Heart left ventricle (tissue), 16 donors: ENCODE measurements around the gene REM2. TPM values are rescaled to one million over a fixed set of nuclear protein-coding genes. Genes with fewer than 3 reads are reported as not detected.

Experiments
- ATAC-seq, 4 donors: fragments of 200-7000 bp; cut with Tn5 transposase; one replicate each; pipeline ENCODE4 v1.9.1; 2020 to 2022; ENCODE audit warnings: moderate library complexity in 4 of 4, mild to moderate bottlenecking in 3 of 4, moderate number of reproducible peaks in 1 of 4
- DNase-seq, 5 donors: peaks; one replicate each; pipeline ENCODE4 v3.0.0-alpha.2; 2020
- H3K27ac ChIP-seq, 12 donors: fragments of 200-600 bp; sonication (generic) in 4 of 12; one replicate each; pipeline versions ENCODE4 v1.5.0 to v1.8.0; 2016 to 2022; ENCODE audit warnings: mild to moderate bottlenecking in 2 of 12
- H3K27me3 ChIP-seq, 9 donors: fragments of 200-600 bp; sonication (generic) in 2 of 9; one replicate each; pipeline versions ENCODE4 v1.5.1 to v1.8.0; 2016 to 2022; ENCODE audit warnings: mild to moderate bottlenecking in 3 of 9
- H3K36me3 ChIP-seq, 9 donors: fragments of 200-600 bp; sonication (generic) in 2 of 9; one replicate each; pipeline versions ENCODE4 v1.5.0 to v1.8.0; 2018 to 2022; ENCODE audit warnings: mild to moderate bottlenecking in 2 of 9
- H3K4me1 ChIP-seq, 12 donors: fragments of 200-600 bp; sonication (generic) in 4 of 12; one replicate each; pipeline versions ENCODE4 v1.5.0 to v1.8.0; 2016 to 2022; ENCODE audit warnings: mild to moderate bottlenecking in 3 of 12
- H3K4me3 ChIP-seq, 12 donors: fragments of 200-600 bp; sonication (generic) in 4 of 12; one replicate each; pipeline versions ENCODE4 v1.5.0 to v1.8.0; 2017 to 2022; ENCODE audit warnings: mild to moderate bottlenecking in 9 of 12, moderate library complexity in 4 of 12
- H3K9me3 ChIP-seq, 12 donors: fragments of 200-600 bp; sonication (generic) in 4 of 12; one replicate each; pipeline versions ENCODE4 v1.5.0 to v1.8.0; 2016 to 2022; ENCODE audit warnings: mild to moderate bottlenecking in 1 of 12
- CTCF ChIP-seq, 12 donors: fragments of 200-600 bp; sonication (generic) in 4 of 12; IDR thresholded peaks; one replicate each; pipeline versions ENCODE4 v1.5.0 to v1.8.0; 2018 to 2022; ENCODE audit warnings: antibody characterized with exemption in 12 of 12, mild to moderate bottlenecking in 5 of 12
- POLR2A ChIP-seq, 2 donors: fragments of 450-650 bp; IDR thresholded peaks; one replicate each; pipeline ENCODE4 v1.6.1; 2017; ENCODE audit warnings: antibody characterized with exemption in 2 of 2, mild to moderate bottlenecking in 2 of 2, moderate library complexity in 2 of 2
- WGBS, 4 donors: extraction: QIAGEN DNeasy Blood & Tissue Kit in 2 of 4; methylation state at CpG; one replicate each; pipeline versions ENCODE4 v1.1.5 to v1.1.7; 2013 to 2018; 5-methylcytosine and 5-hydroxymethylcytosine counted together
- intact Hi-C, 10 donors: fragments of 100-400 bp; cut with DNase I; formaldehyde crosslinking; loops; one replicate each; pipeline versions ENCODE4 v1.11.1 to v1.14.2; 2022
- polyA plus RNA-seq, 2 donors: library from polyadenylated mRNA; stranded (reverse); fragments of 200-250 nt; gene quantifications; one replicate each; pipeline ENCODE4 v1.2.3, GENCODE V29; 2013
- total RNA-seq, 9 donors: library from RNA; depleted of rRNA in 2 of 9; stranded (reverse); fragments of >200 nt in 2 of 9; fragmentation: NEBNext Ultra II Directional in 3 of 9; extraction: Animal tissue kit (Norgen Biotek cat#: 25700) in 3 of 9; gene quantifications; one replicate each; pipeline versions ENCODE4 v1.1.0 to v1.2.4, GENCODE V29; 2016 to 2023
- donor health status: ischemic (EF 13 %, LVEDD 7.1; RV severe dilation, severe dysfunction).
- donor health status: healthy with polysubstance abuse.
- donor health status: DM: no; HTN: yes; CAD: no.
- donor health status: DM: no; HTN: no; CAD: no.
- donor health status: ischemic (EF 25% LVEDD 6.9; RV normal size, moderate dysfunction).
- donor health status: ischemic (EF 25% LVEDD 5.7; RV mildly dilated, moderate dysfunction).
- donor health status: healthy.
- donor health status: DM: yes; HTN: yes; CAD: no.
- donor health status: ischemic (EF 35%, LVEDD 5.7; RV mildly dilated, moderate dysfunction).
- donor health status: nonischemic (EF 11% LVEDD 7.7; RV severe dilation, severe dysfunction).
- donor health status: DM: yes; HTN: yes; CAD: no.
- donor health status: PGD.
- donor health status: ischemic (EF 29% LVEDD 5.4; RV normal size, mild dysfunction).
- donor health status: nonischemic (EF 23%, LVEDD 6.1; RV moderate dilation, normal function).

REM2 gene
- total and polyA plus RNA-seq, 11 donors: 0.06 to 0.21 TPM; not detected in 9

- no peak for ATAC-seq
- Histone ChIP-seq H3K4me1 (peaks cover 0 to 46% (median 31%) of the 10 kb centered on the region in 12 donors), H3K27ac (peak overlapping the region in 1 of 12 donors; percentile 32), H3K9me3 (no peaks in the 10 kb centered on the region), H3K4me3 (no peak overlapping the region), H3K27me3 (no peaks in the 10 kb centered on the region), H3K36me3 (peaks cover 0 to 69% (median 56%) of the 10 kb centered on the region in 9 donors)
- no peak for DNase-seq
- TF ChIP-seq POLR2A (IDR thresholded peaks at IDR 0.05) (no peak), CTCF (IDR thresholded peaks at IDR 0.05) (no peak)
- WGBS, 4 donors: 80 to 90% (median 87%) methylated on average over 21 of the region's 21 CpGs
- intact Hi-C loops: no loop called here
Measured at GRCh38 chr14:22843123-22843925, 39.7 kb upstream of the REM2 start.

GRCh38 chr14:22844221-22845102 is 38.6 kb upstream of the REM2 start:
- H3K9me3 ChIP-seq: no peaks in the 10 kb centered on the region
- H3K4me1 ChIP-seq: peaks cover 0 to 46% (median 33%) of the 10 kb centered on the region in 12 donors
- intact Hi-C loops: no loop called here
- H3K36me3 ChIP-seq: peaks cover 0 to 69% (median 56%) of the 10 kb centered on the region in 9 donors
- no peaks in the 10 kb centered on the region for H3K27me3 ChIP-seq
- WGBS, 4 donors: 89 to 94% (median 91%) methylated on average over 22 of the region's 22 CpGs
- ATAC-seq: no peak
- no peak overlapping the region for H3K4me3 ChIP-seq
- no peak for DNase-seq
- peak overlapping the region in 1 of 12 donors; percentile 91 for H3K27ac ChIP-seq
- no peak for TF ChIP-seq POLR2A (IDR thresholded peaks at IDR 0.05)
- TF ChIP-seq CTCF (IDR thresholded peaks at IDR 0.05): no peak

- peaks cover 0 to 68% (median 56%) of the 10 kb centered on the region in 9 donors for H3K36me3 ChIP-seq
- intact Hi-C loops: no loop called here
- ATAC-seq: no peak
- no peak for DNase-seq
- H3K9me3 ChIP-seq: no peaks in the 10 kb centered on the region
- H3K27ac ChIP-seq: peak overlapping the region in 1 of 12 donors; percentile 91
- no peak for TF ChIP-seq CTCF (IDR thresholded peaks at IDR 0.05)
- TF ChIP-seq POLR2A (IDR thresholded peaks at IDR 0.05): no peak
- peaks cover 0 to 49% (median 38%) of the 10 kb centered on the region in 12 donors for H3K4me1 ChIP-seq
- no peaks in the 10 kb centered on the region for H3K27me3 ChIP-seq
- no peak overlapping the region for H3K4me3 ChIP-seq
- 89 to 95% (median 94%) methylated on average over 9 of the region's 9 CpGs for WGBS, 4 donors
Measured at GRCh38 chr14:22845103-22845394, 38.0 kb upstream of the REM2 start.
